ENCODE measurements around the gene PRCC. TPM values are rescaled to one million over a fixed set of nuclear protein-coding genes. Genes with fewer than 3 reads are reported as not detected.

Gene PRCC
- total and polyA plus RNA-seq, 2 of the 4 experiments (the other 2 are of a cell fraction): 10.6 to 59.6 TPM

- Histone ChIP-seq H4K91ac (ENCODE audit: insufficient read depth, low read depth, low read length) (no peak overlapping the region), H2AK5ac (ENCODE audit: low read depth, low read length) (no peak overlapping the region), H3K9ac (ENCODE audit: low read depth, low read length) (no peak overlapping the region), H3K27ac (ENCODE audit: insufficient read depth, low read length) (no peak overlapping the region), H3K9me3 (ENCODE audit: control insufficient read depth, insufficient read depth, low read length) (no peaks in the 10 kb centered on the region), H3K36me3 (ENCODE audit: control insufficient read depth, insufficient read depth, low read length) (peaks cover 43% of the 10 kb centered on the region), H3K9me1 (ENCODE audit: insufficient read depth, low read length) (peaks cover 6% of the 10 kb centered on the region), H3K4me1 (ENCODE audit: control insufficient read depth, insufficient read depth, low read length) (no peaks in the 10 kb centered on the region), H2AFZ (replicated peaks; ENCODE audit: low read length, poor library complexity) (no peak overlapping the region), H3K18ac (ENCODE audit: low read depth, low read length) (no peak overlapping the region), H2BK20ac (ENCODE audit: low read depth, low read length) (no peak overlapping the region), H2BK120ac (ENCODE audit: low read depth, low read length) (no peak overlapping the region), H3K27me3 (ENCODE audit: control insufficient read depth, insufficient read depth, low read length) (no peaks in the 10 kb centered on the region), H2AK9ac (replicated peaks; ENCODE audit: low read depth, low read length, poor library complexity) (no peak overlapping the region), H4K8ac (ENCODE audit: low read depth in 2 of 2, low read length in 2 of 2) (no peak overlapping the region), H4K20me1 (ENCODE audit: insufficient read depth, low read length) (peaks cover 31% of the 10 kb centered on the region), H3K4me3 (ENCODE audit: insufficient read depth, low read depth, low read length) (no peak overlapping the region), H3K14ac (replicated peaks; ENCODE audit: low read depth, low read length) (no peak overlapping the region), H3K79me1 (ENCODE audit: low read depth in 1 of 2, low read length in 2 of 2) (peaks cover 26 to 47% of the 10 kb centered on the region in 2 experiments), H3K4ac (ENCODE audit: low read depth, low read length) (no peak overlapping the region), H3K23ac (ENCODE audit: low read depth, low read length) (no peak overlapping the region), H4K5ac (ENCODE audit: low read depth, low read length) (no peak overlapping the region), H3K56ac (ENCODE audit: extremely low read depth, insufficient read depth, low read length) (no peak overlapping the region), H2BK5ac (ENCODE audit: low read depth, low read length, poor library complexity, severe bottlenecking) (no peak overlapping the region), H2BK15ac (ENCODE audit: low read depth, low read length) (no peak overlapping the region), H3K4me2 (ENCODE audit: low read depth, low read length) (no peak overlapping the region)
- ATAC-seq (ENCODE audit: low read depth) (no peak), DNase-seq (no peak)
- BruUV-seq (replicated peaks): no TSS peak
- dilution Hi-C loops (cut with HindIII; ENCODE audit: low sequenced_read_pairs, unreplicated experiment) (no loop called here), in situ Hi-C loops (cut with MboI; ENCODE audit: low sequenced_read_pairs) (no loop called here), intact Hi-C loops (cut with micrococcal nuclease) (no loop called here)
- WGBS, 2 experiments (ENCODE audit: extremely low coverage in 2 of 2, insufficient read length in 1 of 2): no CpG with 5 or more reads among the region's 2 CpGs
- ChIA-PET POLR2A (ENCODE audit: unreplicated experiment) (no interaction called here), CTCF (no interaction called here)
- no peak for TF ChIP-seq POLR2A (IDR thresholded peaks at IDR 0.05; ENCODE audit: low read depth, low read length)
- no peak for TF ChIP-seq RFX5 (IDR thresholded peaks at IDR 0.05; ENCODE audit: low read depth, low read length)
- TF ChIP-seq ELK1 (IDR thresholded peaks at IDR 0.05; ENCODE audit: borderline replicate concordance, low read depth, low read length): no peak
- no peak for TF ChIP-seq MAFK (IDR thresholded peaks at IDR 0.05; ENCODE audit: low read depth, low read length)
- TF ChIP-seq NFE2L2 (IDR thresholded peaks at IDR 0.05; ENCODE audit: low read depth, low read length): no peak
- no peak for TF ChIP-seq MXI1 (IDR thresholded peaks at IDR 0.05; ENCODE audit: borderline replicate concordance, low read depth, low read length)
- TF ChIP-seq SMC3 (IDR thresholded peaks at IDR 0.05; ENCODE audit: low read depth, low read length): no peak
- no peak for TF ChIP-seq FOS (IDR thresholded peaks at IDR 0.05; ENCODE audit: low read depth, low read length)
- no peak for TF ChIP-seq CTCF (conservative IDR thresholded peaks at IDR 0.05; ENCODE audit: low read depth, low read length)
These were observed 20.8 kb downstream of the PRCC start for GRCh38 chr1:156788136-156788535.

Data from IMR-90 (cell line).